ENCODE data around the gene SMIM21. TPM values are rescaled to one million over a fixed set of nuclear protein-coding genes. Genes with fewer than 3 reads are reported as not detected.

The SMIM21 gene
- total and polyA plus RNA-seq, 4 donors, result 0.27 to 0.38 TPM; not detected in 2

- Histone ChIP-seq H3K9me3 (ENCODE audit: control insufficient read depth, insufficient read depth, low read length) (no peaks in the 10 kb centered on the region), H3K4me1 (ENCODE audit: control insufficient read depth, insufficient read depth, low read length) (no peaks in the 10 kb centered on the region), H3K27ac (ENCODE audit: low read depth, low read length) (no peak overlapping the region), H3K4me3 (ENCODE audit: low read depth, low read length) (no peak overlapping the region), H3K27me3 (ENCODE audit: control insufficient read depth, insufficient read depth, low read length) (no peaks in the 10 kb centered on the region), H3K36me3 (ENCODE audit: control insufficient read depth, insufficient read depth, low read length) (no peaks in the 10 kb centered on the region)
- 72% methylated on average over 8 of the region's 8 CpGs for WGBS (ENCODE audit: insufficient coverage)
- no peak for DNase-seq (ENCODE audit: low read depth in 4 of 6, low spot score in 6 of 6)
Measured at GRCh38 chr18:75433098-75433497, 5.6 kb upstream of the SMIM21 start.

GRCh38 chr18:75429975-75430374 is 2.5 kb upstream of the SMIM21 start:
- Histone ChIP-seq H3K27me3 (ENCODE audit: control insufficient read depth, insufficient read depth, low read length) (no peaks in the 10 kb centered on the region), H3K27ac (ENCODE audit: low read depth, low read length) (no peak overlapping the region), H3K4me1 (ENCODE audit: control insufficient read depth, insufficient read depth, low read length) (no peaks in the 10 kb centered on the region), H3K36me3 (ENCODE audit: control insufficient read depth, insufficient read depth, low read length) (no peaks in the 10 kb centered on the region), H3K4me3 (ENCODE audit: low read depth, low read length) (no peak overlapping the region), H3K9me3 (ENCODE audit: control insufficient read depth, insufficient read depth, low read length) (no peaks in the 10 kb centered on the region)
- 97% methylated on average over 5 of the region's 9 CpGs for WGBS (ENCODE audit: insufficient coverage)
- no peak for DNase-seq (ENCODE audit: low read depth in 4 of 6, low spot score in 6 of 6)

GRCh38 chr18:75428490-75428889 is 987 bp upstream of the SMIM21 start:
- DNase-seq (ENCODE audit: low read depth in 4 of 6, low spot score in 6 of 6), result no peak
- Histone ChIP-seq H3K27me3 (ENCODE audit: control insufficient read depth, insufficient read depth, low read length) (no peaks in the 10 kb centered on the region), H3K36me3 (ENCODE audit: control insufficient read depth, insufficient read depth, low read length) (no peaks in the 10 kb centered on the region), H3K4me3 (ENCODE audit: low read depth, low read length) (no peak overlapping the region), H3K27ac (ENCODE audit: low read depth, low read length) (no peak overlapping the region), H3K4me1 (ENCODE audit: control insufficient read depth, insufficient read depth, low read length) (no peaks in the 10 kb centered on the region), H3K9me3 (ENCODE audit: control insufficient read depth, insufficient read depth, low read length) (no peaks in the 10 kb centered on the region)
- WGBS (ENCODE audit: insufficient coverage), result 100% methylated on average over 2 of the region's 4 CpGs

GRCh38 chr18:75422341-75422910 is 5.1 kb downstream of the SMIM21 start:
- no peaks in the 10 kb centered on the region for H3K27me3 ChIP-seq (ENCODE audit: control insufficient read depth, insufficient read depth, low read length)
- 78% methylated on average over 1 of the region's 1 CpG for WGBS (ENCODE audit: insufficient coverage)
- peaks cover 3% of the 10 kb centered on the region for H3K9me3 ChIP-seq (ENCODE audit: control insufficient read depth, insufficient read depth, low read length)
- no peaks in the 10 kb centered on the region for H3K36me3 ChIP-seq (ENCODE audit: control insufficient read depth, insufficient read depth, low read length)
- H3K4me3 ChIP-seq (ENCODE audit: low read depth, low read length), result no peak overlapping the region
- H3K4me1 ChIP-seq (ENCODE audit: control insufficient read depth, insufficient read depth, low read length), result no peaks in the 10 kb centered on the region
- no peak overlapping the region for H3K27ac ChIP-seq (ENCODE audit: low read depth, low read length)
- DNase-seq (ENCODE audit: low read depth in 4 of 6, low spot score in 6 of 6), result no peak

GRCh38 chr18:75421656-75422055 is 5.8 kb downstream of the SMIM21 start:
- Histone ChIP-seq H3K36me3 (ENCODE audit: control insufficient read depth, insufficient read depth, low read length) (no peaks in the 10 kb centered on the region), H3K9me3 (ENCODE audit: control insufficient read depth, insufficient read depth, low read length) (peaks cover 3% of the 10 kb centered on the region), H3K4me1 (ENCODE audit: control insufficient read depth, insufficient read depth, low read length) (no peaks in the 10 kb centered on the region), H3K4me3 (ENCODE audit: low read depth, low read length) (no peak overlapping the region), H3K27me3 (ENCODE audit: control insufficient read depth, insufficient read depth, low read length) (no peaks in the 10 kb centered on the region), H3K27ac (ENCODE audit: low read depth, low read length) (no peak overlapping the region)
- 100% methylated on average over 2 of the region's 3 CpGs for WGBS (ENCODE audit: insufficient coverage)
- no peak for DNase-seq (ENCODE audit: low read depth in 4 of 6, low spot score in 6 of 6)

- Histone ChIP-seq H3K27ac (ENCODE audit: low read depth, low read length) (no peak overlapping the region), H3K9me3 (ENCODE audit: control insufficient read depth, insufficient read depth, low read length) (peaks cover 3% of the 10 kb centered on the region), H3K27me3 (ENCODE audit: control insufficient read depth, insufficient read depth, low read length) (no peaks in the 10 kb centered on the region), H3K36me3 (ENCODE audit: control insufficient read depth, insufficient read depth, low read length) (no peaks in the 10 kb centered on the region), H3K4me1 (ENCODE audit: control insufficient read depth, insufficient read depth, low read length) (no peaks in the 10 kb centered on the region), H3K4me3 (ENCODE audit: low read depth, low read length) (no peak overlapping the region)
- no peak for DNase-seq (ENCODE audit: low read depth in 4 of 6, low spot score in 6 of 6)
- 91% methylated on average over 6 of the region's 10 CpGs for WGBS (ENCODE audit: insufficient coverage)
Measured at GRCh38 chr18:75418293-75419005, 9.1 kb downstream of the SMIM21 start.

GRCh38 chr18:75410611-75411010 is 16.9 kb downstream of the SMIM21 start:
- Histone ChIP-seq H3K27ac (ENCODE audit: low read depth, low read length) (no peak overlapping the region), H3K4me3 (ENCODE audit: low read depth, low read length) (no peak overlapping the region), H3K27me3 (ENCODE audit: control insufficient read depth, insufficient read depth, low read length) (no peaks in the 10 kb centered on the region), H3K9me3 (ENCODE audit: control insufficient read depth, insufficient read depth, low read length) (no peaks in the 10 kb centered on the region), H3K36me3 (ENCODE audit: control insufficient read depth, insufficient read depth, low read length) (no peaks in the 10 kb centered on the region), H3K4me1 (ENCODE audit: control insufficient read depth, insufficient read depth, low read length) (peaks cover 22% of the 10 kb centered on the region)
- 83% methylated on average over 1 of the region's 4 CpGs for WGBS (ENCODE audit: insufficient coverage)
- no peak for DNase-seq (ENCODE audit: low read depth in 4 of 6, low spot score in 6 of 6)

GRCh38 chr18:75409806-75410205 is 17.7 kb downstream of the SMIM21 start:
- DNase-seq (ENCODE audit: low read depth in 4 of 6, low spot score in 6 of 6), result no peak
- 88% methylated on average over 6 of the region's 9 CpGs for WGBS (ENCODE audit: insufficient coverage)
- H3K36me3 ChIP-seq (ENCODE audit: control insufficient read depth, insufficient read depth, low read length), result no peaks in the 10 kb centered on the region

GRCh38 chr18:75408554-75409506 is 18.7 kb downstream of the SMIM21 start:
- Histone ChIP-seq H3K9me3 (ENCODE audit: control insufficient read depth, insufficient read depth, low read length) (no peaks in the 10 kb centered on the region), H3K4me1 (ENCODE audit: control insufficient read depth, insufficient read depth, low read length) (peaks cover 22% of the 10 kb centered on the region), H3K27me3 (ENCODE audit: control insufficient read depth, insufficient read depth, low read length) (no peaks in the 10 kb centered on the region), H3K27ac (ENCODE audit: low read depth, low read length) (no peak overlapping the region), H3K36me3 (ENCODE audit: control insufficient read depth, insufficient read depth, low read length) (no peaks in the 10 kb centered on the region), H3K4me3 (ENCODE audit: low read depth, low read length) (no peak overlapping the region)
- 89% methylated on average over 4 of the region's 10 CpGs for WGBS (ENCODE audit: insufficient coverage)
- no peak for DNase-seq (ENCODE audit: low read depth in 4 of 6, low spot score in 6 of 6)

More at GRCh38 chr18:75409806-75410205, 17.7 kb downstream of the SMIM21 start:
- Histone ChIP-seq H3K27me3 (ENCODE audit: control insufficient read depth, insufficient read depth, low read length) (no peaks in the 10 kb centered on the region), H3K9me3 (ENCODE audit: control insufficient read depth, insufficient read depth, low read length) (no peaks in the 10 kb centered on the region), H3K4me3 (ENCODE audit: low read depth, low read length) (no peak overlapping the region), H3K4me1 (ENCODE audit: control insufficient read depth, insufficient read depth, low read length) (peaks cover 22% of the 10 kb centered on the region), H3K27ac (ENCODE audit: low read depth, low read length) (no peak overlapping the region)
